GM18951 (cell line): ENCODE data around the gene CRYBG3.

Experiments
- POLR2A ChIP-seq: IDR thresholded peaks from 4 replicates; pipeline ENCODE4 v1.6.1; 2011; ENCODE audit warnings: mild to moderate bottlenecking; ENCODE audit not compliant: insufficient read length, insufficient read depth; ENCODE audit errors: extremely low read depth
- in situ Hi-C: fragments of 300-500 bp; cut with MboI; formaldehyde crosslinking; loops from one replicate; pipeline ENCODE4 v1.12.0; 2022; ENCODE audit warnings: low sequenced_read_pairs, mixed read lengths, inconsistent platforms; ENCODE audit not compliant: unreplicated experiment

Gene CRYBG3

DNA sequence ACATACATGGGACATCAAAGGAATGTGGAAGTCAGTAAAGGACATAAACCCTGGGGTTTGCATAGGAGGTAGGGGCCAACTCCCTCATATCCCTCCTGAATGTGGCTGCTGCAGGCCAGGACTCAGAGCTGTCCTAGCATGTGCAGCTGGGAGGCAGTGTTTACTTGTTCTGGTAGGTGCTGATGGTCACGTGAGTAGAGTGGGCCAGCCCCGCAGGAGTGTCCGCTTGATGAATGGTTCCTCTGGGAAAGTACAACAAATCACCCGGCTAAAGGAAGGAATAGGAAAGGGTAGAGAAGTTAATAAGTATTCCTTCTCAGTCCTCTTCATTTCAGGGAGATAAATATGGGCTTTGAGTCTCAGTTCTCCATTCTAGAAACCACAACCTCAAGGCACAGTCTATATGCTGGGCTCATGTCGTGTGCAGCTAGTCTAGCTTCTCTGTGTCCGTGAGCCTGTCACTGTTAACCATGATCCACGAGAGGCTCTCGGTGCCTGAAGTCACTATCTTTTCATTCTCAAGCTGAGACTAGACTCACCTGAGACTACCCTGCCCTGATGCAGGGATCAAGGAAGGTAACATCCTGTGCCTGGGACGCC is 132.5 kb downstream of the CRYBG3 start:
- in situ Hi-C loops: no loop called here
- TF ChIP-seq POLR2A: no peak

DNA sequence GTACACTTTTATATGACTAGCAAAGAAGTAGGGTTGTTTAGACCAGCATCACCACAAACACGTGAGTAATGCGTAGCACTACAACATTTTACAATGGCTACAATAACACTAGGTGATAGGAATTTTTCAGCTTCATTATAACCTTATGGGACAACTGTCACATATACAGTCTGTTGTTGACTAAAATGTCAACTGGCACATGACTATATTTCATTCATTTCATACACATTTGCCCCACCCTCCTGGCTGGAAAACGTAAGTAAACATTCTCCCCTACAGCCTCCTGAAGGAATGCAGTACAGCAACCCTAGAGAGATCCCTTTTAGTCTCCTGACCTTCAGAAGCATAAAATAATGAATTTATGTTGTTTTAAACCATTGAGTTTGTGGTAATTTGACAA is 134.2 kb downstream of the CRYBG3 start:
- no peak for TF ChIP-seq POLR2A
- in situ Hi-C loops: no loop called here

DNA sequence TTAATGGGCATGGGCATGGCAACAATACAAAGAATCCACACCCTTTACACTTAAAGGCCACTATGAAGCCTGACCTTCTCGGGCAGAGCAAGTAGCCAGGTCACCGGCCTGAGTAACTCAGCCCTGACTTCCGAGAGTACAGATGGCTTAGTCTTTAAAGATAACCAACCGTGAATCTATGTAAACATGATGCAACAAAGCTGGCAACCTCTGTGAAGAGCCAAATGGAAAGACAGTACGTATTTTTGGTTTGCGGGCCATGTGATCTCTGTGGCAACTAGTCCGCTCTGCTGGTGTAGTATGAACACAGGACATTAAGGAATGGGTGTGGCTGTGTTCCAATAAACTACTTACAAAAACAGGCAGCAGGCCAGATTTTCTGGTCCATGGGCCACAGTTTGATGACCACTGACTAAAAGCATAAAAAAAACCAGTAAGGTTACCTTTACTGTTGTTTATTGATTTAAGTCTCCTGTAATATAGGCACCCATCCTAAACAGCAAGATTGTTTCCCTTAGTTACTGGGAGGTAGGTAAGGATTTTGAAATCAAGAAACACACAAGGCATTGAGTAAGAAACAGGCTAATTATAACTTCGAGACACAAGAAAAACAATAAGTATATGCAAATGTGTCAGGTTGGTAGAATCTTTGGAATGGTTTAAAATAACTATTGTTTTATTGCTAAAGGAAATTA is 136.0 kb downstream of the CRYBG3 start:
- in situ Hi-C loops: no loop called here
- TF ChIP-seq POLR2A: no peak

DNA sequence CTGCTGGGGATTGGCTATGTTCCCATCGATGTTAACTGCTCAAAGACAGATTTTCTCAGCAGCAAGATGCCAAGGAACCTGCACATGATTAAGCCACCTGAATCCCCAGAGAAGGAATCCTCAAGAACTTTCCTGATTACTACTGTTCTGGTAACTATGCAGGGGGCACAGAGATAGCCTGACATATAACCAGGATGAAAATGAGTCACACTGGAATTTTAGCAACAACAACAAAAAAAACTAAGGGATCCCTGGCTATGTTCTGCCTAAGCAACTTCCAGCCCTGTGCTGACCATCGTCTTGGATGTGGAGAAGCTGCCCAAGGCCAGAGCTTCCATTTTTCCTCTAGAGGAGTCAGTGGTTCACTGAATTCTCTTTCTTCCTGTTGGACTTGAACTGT is 136.6 kb downstream of the CRYBG3 start:
- TF ChIP-seq POLR2A: no peak
- in situ Hi-C loops: no loop called here

DNA sequence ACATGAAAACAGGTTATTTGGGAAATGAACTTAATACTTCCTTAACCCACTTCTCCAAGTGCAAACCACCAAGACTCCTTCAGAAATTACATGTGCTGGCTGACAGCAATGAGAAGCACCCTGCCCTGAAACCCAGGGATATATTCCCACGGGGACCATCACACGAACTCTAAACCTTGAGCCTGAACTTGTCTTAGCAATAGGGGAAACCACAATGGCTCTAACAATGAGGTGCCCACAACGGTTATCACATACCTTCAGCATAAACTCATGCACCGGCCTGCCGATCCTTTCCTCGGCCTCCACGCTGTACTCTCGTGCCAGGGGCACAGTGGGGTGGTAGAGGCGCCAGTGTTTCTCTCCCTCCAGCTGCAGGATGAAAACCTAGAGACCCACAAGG is 137.0 kb downstream of the CRYBG3 start:
- in situ Hi-C loops: no loop called here

DNA sequence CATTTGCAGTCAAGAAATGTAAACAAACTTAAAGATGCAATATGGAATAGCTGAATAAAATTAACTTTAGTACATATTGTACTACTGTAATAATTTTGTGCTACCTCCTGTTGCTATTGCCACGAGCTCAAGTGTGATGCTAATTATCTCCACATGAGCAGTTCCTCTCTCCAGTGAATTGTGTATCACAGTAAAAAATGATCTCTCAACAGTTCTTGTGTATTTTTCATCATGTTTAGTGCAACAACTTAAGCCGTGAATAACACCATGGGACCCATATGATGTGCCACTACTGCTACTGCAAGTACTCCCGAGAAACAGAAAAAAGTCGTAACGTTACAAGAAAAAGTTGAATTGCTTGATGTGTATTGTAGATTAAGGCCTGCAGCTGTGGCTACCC is 138.1 kb downstream of the CRYBG3 start:
- in situ Hi-C loops: no loop called here
- TF ChIP-seq POLR2A: no peak

More for the DNA sequence above, 137.0 kb downstream of the CRYBG3 start:
- TF ChIP-seq POLR2A: no peak

DNA sequence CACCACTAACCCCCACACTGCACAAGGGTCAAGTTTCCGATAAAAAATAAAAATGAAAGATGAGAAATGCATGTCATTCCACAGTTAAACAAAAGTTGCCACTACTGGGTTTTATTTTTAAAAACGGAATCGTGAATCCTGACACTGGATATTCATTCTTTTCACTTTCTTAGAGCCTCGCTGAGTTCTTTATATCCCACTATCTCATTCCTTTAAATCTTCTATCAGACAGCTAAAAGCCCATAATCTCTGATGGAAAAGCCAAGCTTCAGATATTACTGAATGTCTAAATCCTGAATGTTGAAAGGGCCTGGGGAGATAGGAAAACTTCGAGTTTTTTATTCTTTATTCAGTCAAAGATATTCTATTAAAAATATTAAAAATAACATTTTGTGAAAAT is 138.7 kb downstream of the CRYBG3 start:
- in situ Hi-C loops: no loop called here
- no peak for TF ChIP-seq POLR2A

DNA sequence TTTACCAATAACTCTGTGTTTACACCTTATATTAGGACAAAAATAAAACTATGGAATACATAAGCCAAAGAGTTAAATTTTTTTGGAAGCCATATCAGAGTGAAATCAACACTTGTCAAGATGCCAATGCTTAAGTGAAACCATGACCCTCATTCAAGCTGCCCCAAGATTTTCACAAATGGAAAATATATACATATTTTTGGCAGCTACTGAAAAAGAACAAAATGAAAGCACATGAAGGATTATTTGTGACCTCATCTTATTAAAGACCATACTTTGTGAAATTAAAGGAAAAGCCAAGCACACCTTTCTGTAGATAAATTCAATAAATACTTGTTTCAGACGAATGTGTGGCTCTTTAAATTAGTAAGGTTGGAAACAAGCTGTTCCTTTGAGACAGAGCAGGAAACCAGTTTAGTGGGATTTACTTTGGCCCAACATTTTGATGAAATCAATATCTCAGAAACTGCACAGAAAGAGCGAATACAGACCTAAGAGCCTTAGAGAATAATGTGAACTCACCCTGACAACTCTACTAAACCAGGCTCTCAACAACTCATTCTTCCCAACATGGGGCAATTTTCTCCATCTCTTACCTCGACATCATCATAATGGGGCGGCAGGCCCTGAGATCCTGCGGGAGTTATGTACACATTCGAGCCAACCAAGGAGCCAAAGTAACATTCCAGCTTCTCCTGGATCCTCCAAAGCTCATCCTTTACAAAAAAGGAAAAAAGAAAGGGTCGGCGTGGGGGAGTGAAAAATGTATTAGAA is 139.4 kb downstream of the CRYBG3 start:
- in situ Hi-C loops: no loop called here

DNA sequence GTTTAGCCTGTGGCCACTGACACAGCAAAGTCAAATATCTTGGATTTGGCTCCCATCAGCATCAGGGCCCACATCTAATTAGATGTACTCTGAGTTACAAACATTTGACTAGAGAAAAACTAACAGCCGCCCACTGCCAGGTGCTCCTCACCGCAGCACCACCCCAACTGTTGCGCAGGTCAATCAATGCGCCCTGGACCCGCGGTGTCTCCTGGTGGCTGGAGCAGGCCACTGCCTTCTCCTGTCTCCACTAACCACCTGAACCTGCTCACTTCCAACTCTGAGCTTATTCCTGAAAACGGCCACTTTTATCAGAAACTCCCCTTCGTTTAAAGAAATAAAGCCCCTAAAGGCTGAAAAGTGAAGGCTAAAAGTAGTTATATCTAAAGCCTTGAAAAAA is 146.2 kb downstream of the CRYBG3 start:
- in situ Hi-C loops: no loop called here
- TF ChIP-seq POLR2A: no peak

More for the DNA sequence above, 139.4 kb downstream of the CRYBG3 start:
- no peak for TF ChIP-seq POLR2A

DNA sequence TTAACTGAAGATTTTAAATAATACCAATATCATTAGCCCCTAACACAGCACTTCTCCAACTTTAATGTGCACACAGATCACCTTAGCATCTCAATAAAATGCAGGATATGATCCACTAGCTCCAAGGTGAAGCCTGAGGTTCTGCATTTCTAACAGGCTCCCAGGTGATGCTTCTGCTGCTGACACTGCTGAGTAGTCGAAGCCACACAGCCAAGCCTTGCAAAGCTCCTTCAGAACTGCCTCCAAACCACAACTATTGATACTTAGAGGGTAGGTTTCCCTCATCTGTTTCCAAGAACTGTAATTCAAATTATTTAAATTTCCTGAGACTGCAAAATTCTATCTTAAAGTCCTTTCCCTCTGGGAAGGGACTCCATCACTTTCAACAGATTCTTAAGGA is 146.6 kb downstream of the CRYBG3 start:
- in situ Hi-C loops: no loop called here
- TF ChIP-seq POLR2A: no peak

DNA sequence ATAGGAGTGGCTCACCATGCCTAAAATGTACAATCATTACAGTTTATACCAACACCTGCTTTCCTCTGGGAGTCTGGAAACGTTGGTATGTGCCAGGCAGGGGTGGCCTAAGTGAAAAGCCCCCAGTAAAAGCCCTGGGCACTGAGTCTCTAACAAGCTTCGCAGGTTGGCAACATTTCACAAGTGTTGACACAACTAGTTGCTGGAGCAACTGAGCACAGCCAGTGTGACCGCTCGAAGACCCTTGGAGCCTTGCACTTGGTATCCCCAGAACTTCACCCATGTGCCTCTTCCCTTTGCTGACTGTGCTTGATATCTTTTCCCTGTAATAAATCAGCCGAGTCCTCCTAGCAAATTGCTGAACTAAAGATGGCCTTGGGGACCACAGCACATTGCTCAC is 147.7 kb downstream of the CRYBG3 start:
- TF ChIP-seq POLR2A: no peak
- in situ Hi-C loops: no loop called here

DNA sequence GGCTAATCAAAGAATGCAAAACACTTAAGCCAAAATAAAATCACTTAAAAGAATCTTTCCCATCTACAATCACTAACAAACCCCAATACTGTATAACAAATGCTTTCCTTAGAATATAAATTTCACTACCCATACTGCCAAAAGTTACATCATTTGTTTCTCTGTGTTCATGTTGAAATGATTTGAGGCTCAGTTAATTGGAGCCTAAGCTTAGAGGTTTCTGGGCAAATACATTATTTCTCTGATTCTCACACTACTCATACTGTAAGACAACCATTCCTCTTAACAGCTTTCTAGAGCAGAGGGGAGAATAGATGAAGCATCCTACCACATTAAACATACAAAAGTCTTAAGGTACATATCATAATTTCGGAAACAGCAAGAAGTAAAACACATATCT is 148.3 kb downstream of the CRYBG3 start:
- in situ Hi-C loops: no loop called here
- TF ChIP-seq POLR2A: no peak

DNA sequence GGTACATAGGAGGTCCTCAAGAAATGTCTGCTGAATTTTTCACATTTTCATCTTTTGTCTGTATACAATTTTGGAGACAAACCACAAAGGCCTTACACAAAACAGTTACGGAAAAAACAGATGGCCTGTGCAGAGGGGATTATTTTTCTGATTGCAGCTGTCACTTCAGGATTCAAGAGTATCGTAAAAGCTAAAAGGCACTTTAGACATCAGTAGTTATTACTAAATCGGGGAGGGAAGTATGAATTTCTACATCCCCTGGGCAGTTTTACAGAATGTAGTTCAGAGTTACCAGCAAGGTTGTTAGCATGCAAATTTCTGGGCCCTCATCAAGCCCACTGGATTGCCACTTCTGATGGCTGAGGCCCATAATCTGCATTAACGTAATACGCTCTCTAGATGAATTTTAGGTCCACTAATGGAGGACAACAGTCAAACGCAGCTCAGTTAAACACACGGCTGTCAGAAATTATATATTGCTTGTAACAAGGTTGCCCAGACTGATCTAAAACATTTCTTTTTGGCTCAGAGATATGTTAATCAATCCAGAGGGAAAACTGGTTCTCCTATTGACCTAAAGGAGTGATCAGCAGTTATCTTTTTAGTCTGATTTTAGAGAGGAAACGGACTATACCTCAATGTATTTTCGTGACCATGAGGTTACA is 149.3 kb downstream of the CRYBG3 start:
- TF ChIP-seq POLR2A: no peak
- in situ Hi-C loops: no loop called here
